Activated CD8-positive, alpha-beta memory T cell treated with anti-CD3 and anti-CD28 coated beads for 4 hours (primary cell): ENCODE measurements around the gene IL17RB.

ENCODE experiments used
- DNase-seq, 2 donors: peaks; one replicate each; pipeline ENCODE4 v3.0.0-alpha.2; 2020; ENCODE audit warnings: low read depth in 2 of 2

The IL17RB gene

DNA sequence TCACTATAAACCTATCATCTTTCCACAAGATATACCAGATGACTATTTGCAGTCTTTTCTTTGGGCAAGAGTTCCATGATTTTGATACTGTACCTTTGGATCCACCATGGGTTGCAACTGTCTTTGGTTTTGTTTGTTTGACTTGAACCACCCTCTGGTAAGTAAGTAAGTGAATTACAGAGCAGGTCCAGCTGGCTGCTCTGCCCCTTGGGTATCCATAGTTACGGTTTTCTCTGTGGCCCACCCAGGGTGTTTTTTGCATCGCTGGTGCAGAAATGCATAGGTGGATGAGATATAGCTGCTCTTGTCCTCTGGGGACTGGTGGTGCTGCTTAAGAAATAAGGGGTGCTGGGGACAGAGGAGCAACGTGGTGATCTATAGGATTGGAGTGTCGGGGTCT, 33.9 kb upstream of the IL17RB start:
- no peak for DNase-seq

- no peak for DNase-seq
These were observed 33.1 kb upstream of the IL17RB start for GRCh38 chr3:53813229-53813628.

GRCh38 chr3:53813876-53814275, 32.5 kb upstream of the IL17RB start:
- DNase-seq = no peak

- no peak for DNase-seq
These were observed 31.3 kb upstream of the IL17RB start for GRCh38 chr3:53815067-53815466.

GRCh38 chr3:53815651-53816050, 30.7 kb upstream of the IL17RB start:
- DNase-seq = no peak

GRCh38 chr3:53816425-53816824, 29.9 kb upstream of the IL17RB start:
- DNase-seq = no peak

DNA sequence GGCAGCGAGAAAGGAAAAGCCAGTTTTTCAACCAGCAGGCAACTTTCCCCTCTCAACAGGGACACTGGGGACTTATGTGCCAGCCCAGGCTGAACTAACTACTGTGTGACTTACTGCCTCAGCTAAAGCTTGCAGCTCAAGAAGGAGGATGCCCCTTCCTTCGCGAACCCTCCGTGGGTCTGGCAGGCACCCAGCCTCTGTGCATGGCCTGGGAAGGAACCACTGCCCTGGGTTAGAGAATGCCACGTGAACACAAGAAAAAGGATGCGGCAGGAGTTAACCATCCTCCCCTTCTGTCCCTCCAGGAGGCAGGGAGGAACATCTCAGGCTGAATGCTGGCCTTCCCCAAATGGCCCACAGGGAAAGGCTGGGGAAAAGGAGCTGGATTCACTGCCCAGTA, 29.2 kb upstream of the IL17RB start:
- DNase-seq = no peak

- DNase-seq = no peak
These were observed 28.6 kb upstream of the IL17RB start for GRCh38 chr3:53817809-53818208.

GRCh38 chr3:53818221-53819162, 27.9 kb upstream of the IL17RB start:
- DNase-seq = no peak

- DNase-seq = no peak
These were observed 27.1 kb upstream of the IL17RB start for GRCh38 chr3:53819163-53819868.

GRCh38 chr3:53820084-53820483, 26.3 kb upstream of the IL17RB start:
- DNase-seq = no peak

- no peak for DNase-seq
These were observed 25.4 kb upstream of the IL17RB start for GRCh38 chr3:53820756-53821580.

- no peak for DNase-seq
These were observed 24.7 kb upstream of the IL17RB start for GRCh38 chr3:53821631-53822121.

DNA sequence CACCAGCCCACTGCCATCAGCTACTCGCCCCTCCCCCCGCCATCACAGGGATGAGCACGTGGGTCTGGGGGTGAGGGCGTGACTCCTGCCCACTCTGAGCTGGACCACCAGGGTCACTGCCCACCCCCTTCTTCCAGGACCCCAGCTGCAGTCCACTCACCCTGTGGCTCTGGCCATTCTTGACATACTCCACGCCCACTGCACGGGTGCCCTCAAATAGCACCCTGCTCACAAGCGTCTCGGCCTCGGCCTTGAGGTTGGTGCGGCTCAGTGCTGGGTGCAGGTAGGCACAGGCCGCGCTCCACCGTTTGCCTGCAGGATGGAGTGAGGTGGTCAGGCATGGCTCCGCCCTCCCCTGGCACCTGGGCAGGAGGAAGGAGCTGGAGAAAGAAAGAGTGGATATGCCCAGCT, 24.0 kb upstream of the IL17RB start:
- no peak for DNase-seq

DNA sequence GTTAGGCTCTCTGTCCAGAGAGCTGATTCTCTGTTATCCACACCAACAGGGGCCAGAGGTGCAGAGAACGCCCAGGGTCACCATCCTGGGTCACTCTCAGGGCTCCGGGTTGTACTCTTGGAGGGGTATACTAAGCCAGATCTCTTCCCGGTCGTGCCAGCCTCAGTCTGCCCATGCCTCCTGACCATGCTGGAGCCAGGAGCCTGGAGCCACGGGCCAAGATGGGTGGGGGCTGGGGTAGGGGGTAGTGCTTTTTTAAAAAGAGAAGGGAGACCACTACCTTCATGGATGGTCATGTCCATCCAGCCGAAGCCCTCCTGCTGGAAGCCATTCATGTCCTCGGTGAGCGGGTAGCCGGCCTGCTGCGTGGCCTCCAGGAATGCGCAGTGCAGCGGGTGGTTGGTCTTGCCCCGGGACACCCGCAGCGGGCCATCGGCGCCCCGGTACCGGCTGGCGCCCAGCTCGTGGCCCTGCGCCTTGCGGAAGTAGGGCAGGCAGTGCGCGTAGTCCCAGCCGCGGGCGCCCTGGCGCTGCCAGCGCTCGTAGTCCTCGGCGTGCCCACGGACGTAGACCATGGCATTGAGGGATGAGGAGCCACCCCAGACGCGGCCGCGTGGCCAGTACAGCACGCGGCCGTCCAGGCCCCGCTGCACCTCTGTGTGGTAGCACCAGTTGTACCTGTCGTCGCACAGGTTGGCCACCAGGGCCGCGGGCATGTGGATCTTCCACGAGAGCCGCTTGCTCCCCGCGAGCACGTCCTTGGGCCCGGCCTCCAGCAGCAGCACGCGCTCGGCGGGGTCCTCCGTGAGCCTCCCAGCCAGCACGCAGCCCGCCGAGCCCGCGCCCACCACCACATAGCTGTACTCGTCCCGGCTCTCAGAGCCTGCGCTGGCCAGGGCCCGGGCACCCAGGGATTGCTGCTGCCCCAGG, 23.1 kb upstream of the IL17RB start:
- DNase-seq = no peak

GRCh38 chr3:53823956-53824657, 22.3 kb upstream of the IL17RB start:
- no peak for DNase-seq

DNA sequence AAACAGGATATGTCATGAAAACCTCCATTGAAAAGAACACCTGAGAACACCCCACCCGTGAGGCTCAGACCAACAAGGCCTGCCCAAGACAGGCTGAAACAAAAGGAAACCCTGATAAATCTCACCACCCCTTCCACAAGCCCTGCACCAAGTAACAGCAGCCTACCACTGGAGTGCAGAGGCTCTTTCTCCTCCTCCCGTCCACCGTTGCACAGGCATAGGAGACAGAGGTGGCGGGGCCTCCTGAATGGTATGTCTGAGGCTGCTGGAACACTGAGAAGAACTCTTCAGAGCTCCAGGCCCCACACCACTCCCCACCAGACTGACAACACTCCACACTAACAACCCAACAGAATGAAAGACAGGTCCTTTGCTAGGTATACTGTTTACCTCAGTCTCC, 21.6 kb upstream of the IL17RB start:
- DNase-seq = no peak

DNA sequence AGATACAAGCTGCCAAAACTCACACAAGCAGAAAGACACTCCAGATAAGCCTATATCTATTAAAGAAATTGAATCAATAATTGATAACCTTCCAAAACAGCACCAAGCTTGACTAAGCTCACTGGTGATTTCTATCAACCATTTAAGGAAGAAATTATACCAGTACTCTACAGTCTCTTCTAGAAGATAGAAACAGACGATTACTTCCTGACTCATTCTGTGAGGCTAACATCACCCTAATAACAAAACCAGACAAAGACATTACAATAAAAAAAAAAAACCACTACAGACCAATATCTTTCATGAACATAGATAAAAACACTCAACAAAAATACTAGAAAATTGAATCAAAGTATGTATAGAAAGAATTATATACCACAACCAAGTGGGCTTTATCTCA, 20.3 kb upstream of the IL17RB start:
- no peak for DNase-seq

DNA sequence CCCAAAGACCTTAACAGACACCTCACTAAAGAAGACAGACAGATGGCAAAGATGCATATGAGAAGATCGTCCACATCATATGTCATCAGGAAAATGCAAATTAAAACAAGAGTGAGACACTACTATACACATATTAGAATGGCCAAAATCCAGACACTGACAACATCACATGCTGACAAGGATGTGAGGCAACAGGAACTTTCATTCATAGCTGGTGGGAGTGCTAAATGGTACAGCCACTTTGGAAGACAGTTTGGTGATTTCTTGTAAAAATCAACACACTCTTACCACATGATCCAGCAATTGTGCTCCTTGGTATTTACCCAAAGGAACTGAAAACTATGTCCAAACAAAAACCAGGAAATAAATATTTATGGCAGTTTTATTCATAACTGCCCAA, 17.8 kb upstream of the IL17RB start:
- no peak for DNase-seq

GRCh38 chr3:53829605-53830004, 16.8 kb upstream of the IL17RB start:
- DNase-seq = no peak
